GM10266 (cell line): ENCODE results near the gene ZNF473.

Source experiments
- DNase-seq: peaks from one replicate; pipeline ENCODE4 v3.0.0; 2012; ENCODE audit errors: extremely low spot score
- TF ChIP-seq, protein P1 (sequence below): IDR thresholded peaks from 2 replicates; pipeline ENCODE4 v1.5.1; 2012; ENCODE audit warnings: mild to moderate bottlenecking, low read depth; ENCODE audit not compliant: control insufficient read depth, insufficient read depth; ENCODE audit errors: missing control alignments

The ZNF473 gene

GRCh38 chr19:49984491-49984890, 41.3 kb upstream of the ZNF473 start:
- DNase-seq = no peak
- TF ChIP-seq, protein P1, sequence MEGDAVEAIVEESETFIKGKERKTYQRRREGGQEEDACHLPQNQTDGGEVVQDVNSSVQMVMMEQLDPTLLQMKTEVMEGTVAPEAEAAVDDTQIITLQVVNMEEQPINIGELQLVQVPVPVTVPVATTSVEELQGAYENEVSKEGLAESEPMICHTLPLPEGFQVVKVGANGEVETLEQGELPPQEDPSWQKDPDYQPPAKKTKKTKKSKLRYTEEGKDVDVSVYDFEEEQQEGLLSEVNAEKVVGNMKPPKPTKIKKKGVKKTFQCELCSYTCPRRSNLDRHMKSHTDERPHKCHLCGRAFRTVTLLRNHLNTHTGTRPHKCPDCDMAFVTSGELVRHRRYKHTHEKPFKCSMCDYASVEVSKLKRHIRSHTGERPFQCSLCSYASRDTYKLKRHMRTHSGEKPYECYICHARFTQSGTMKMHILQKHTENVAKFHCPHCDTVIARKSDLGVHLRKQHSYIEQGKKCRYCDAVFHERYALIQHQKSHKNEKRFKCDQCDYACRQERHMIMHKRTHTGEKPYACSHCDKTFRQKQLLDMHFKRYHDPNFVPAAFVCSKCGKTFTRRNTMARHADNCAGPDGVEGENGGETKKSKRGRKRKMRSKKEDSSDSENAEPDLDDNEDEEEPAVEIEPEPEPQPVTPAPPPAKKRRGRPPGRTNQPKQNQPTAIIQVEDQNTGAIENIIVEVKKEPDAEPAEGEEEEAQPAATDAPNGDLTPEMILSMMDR = no peak

- DNase-seq = no peak
- TF ChIP-seq, protein P1 = no peak
These were observed 39.9 kb upstream of the ZNF473 start for GRCh38 chr19:49985871-49986270.

DNA sequence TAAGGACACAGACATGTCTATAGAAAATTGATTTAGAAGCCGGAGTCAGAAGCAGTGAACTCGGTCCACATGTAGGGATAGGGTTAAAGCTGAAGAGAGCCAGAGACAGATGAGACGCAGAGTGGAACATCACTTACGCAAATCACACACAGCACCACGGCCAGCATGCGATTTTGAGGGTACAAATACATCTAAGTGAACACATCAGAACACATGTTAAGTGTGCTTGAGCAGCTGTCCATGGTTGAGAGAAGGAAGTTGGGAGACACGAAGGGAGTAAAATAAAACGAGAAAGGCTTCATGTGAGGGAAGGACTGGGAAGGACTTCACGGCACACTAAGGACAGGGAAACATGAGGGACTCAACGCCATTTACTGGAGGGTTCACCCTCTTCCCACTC, 39.5 kb upstream of the ZNF473 start:
- DNase-seq = no peak
- TF ChIP-seq, protein P1 = no peak

GRCh38 chr19:49987159-49987698, 38.6 kb upstream of the ZNF473 start:
- TF ChIP-seq, protein P1 = no peak
- peak; percentile 66 for DNase-seq

DNA sequence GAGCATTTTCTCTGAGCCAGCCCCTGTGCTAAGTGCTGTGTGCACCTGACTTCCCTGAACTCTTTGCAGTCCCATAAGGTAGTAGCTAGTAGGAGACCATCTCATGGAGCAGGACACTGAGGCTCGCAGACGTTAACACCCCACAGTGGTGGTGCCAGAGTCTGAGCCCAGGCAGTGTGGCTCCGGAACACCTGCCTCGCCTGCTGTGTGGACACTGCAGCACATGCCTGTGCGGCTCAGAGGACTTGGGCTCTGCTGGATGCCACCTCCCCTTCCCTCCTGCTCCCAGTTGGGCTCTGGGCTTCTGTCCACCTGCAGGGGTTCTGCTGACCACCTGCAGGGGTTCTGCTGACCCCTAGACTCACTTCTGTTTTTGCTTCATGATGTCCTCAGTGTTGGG, 37.8 kb upstream of the ZNF473 start:
- TF ChIP-seq, protein P1 = no peak
- no peak for DNase-seq

DNA sequence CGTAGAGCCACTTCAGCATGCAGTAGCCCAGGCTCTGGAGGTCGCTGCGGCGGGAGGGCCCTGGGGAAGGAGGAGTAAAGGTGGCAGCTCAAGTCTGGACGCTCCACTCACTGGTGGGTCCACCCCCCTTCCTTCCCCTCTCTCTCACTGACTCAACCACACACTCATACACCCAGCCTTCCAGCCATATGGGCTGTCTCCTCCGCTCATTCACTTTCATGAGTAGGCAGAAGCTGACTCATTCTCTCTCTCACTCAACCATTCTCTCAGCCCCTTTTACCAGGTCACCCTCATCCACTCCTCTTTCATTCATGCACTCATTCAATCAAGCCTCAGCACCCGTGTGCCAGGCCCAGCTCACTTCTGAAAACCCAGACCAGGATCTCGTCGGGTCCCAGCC, 37.4 kb upstream of the ZNF473 start:
- TF ChIP-seq, protein P1 = no peak
- DNase-seq = no peak

GRCh38 chr19:49997709-49998108, 28.1 kb upstream of the ZNF473 start:
- peak; percentile 55 for DNase-seq
- TF ChIP-seq, protein P1 = no peak
